Activated B cell treated with CpG ODN at 0.5 μM for 24 hours (primary cell): ENCODE measurements around the gene WNT1. TPM values are rescaled to one million over a fixed set of nuclear protein-coding genes. Genes with fewer than 3 reads are reported as not detected.
A peak's percentile ranks its signal among the peaks of the same experiment; 100 is the strongest.

Source experiments
- ATAC-seq: fragments of 200-7000 bp; cut with Tn5 transposase; one replicate; pipeline ENCODE4 v1.10.0; 2021; ENCODE audit warnings: low read depth, mild to moderate bottlenecking, moderate library complexity
- CTCF ChIA-PET: fragments of 350-600 bp; sonication (Branson Sonifier 250); formaldehyde crosslinking; loops from one replicate; lab custom pipeline; 2021; ENCODE audit warnings: antibody characterized with exemption; lab: Charles Lee
- POLR2A ChIA-PET: fragments of 350-600 bp; sonication (Branson Sonifier 250); formaldehyde crosslinking; loops from one replicate; lab custom pipeline; 2021; ENCODE audit warnings: antibody characterized with exemption; lab: Charles Lee
- DNase-seq: peaks from one replicate; pipeline ENCODE4 v3.0.0; 2022
- H3K27ac Mint-ChIP-seq: one replicate; pipeline ENCODE4 v1.8.0; 2020; ENCODE audit warnings: mixed read lengths
- H3K27me3 Mint-ChIP-seq: one replicate; pipeline ENCODE4 v1.8.0; 2021; ENCODE audit warnings: mixed read lengths
- H3K36me3 Mint-ChIP-seq: one replicate; pipeline ENCODE4 v1.8.0; 2021; ENCODE audit warnings: low read depth, mixed read lengths
- H3K4me1 Mint-ChIP-seq: one replicate; pipeline ENCODE4 v1.8.0; 2021; ENCODE audit warnings: mixed read lengths
- H3K4me3 Mint-ChIP-seq: one replicate; pipeline ENCODE4 v1.8.0; 2020; ENCODE audit warnings: mild to moderate bottlenecking, mixed read lengths
- H3K9me3 Mint-ChIP-seq: one replicate; pipeline ENCODE4 v1.8.0; 2020; ENCODE audit warnings: mixed read lengths
- intact Hi-C: fragments of 100-400 bp; cut with micrococcal nuclease; formaldehyde crosslinking; loops from one replicate; pipeline ENCODE4 v1.15.1; 2024
- total RNA-seq: library from RNA; stranded (reverse); gene quantifications from 2 replicates; pipeline ENCODE4 v1.2.3, GENCODE V29; 2022
- TF ChIP-seq, protein P1 (sequence below): fragments of 200-600 bp; IDR thresholded peaks from one replicate; pipeline ENCODE4 v1.8.0; 2022; ENCODE audit warnings: antibody characterized with exemption, mild to moderate bottlenecking

The WNT1 gene
- total RNA-seq, 1 donor from 2014 or later = not detected

DNA sequence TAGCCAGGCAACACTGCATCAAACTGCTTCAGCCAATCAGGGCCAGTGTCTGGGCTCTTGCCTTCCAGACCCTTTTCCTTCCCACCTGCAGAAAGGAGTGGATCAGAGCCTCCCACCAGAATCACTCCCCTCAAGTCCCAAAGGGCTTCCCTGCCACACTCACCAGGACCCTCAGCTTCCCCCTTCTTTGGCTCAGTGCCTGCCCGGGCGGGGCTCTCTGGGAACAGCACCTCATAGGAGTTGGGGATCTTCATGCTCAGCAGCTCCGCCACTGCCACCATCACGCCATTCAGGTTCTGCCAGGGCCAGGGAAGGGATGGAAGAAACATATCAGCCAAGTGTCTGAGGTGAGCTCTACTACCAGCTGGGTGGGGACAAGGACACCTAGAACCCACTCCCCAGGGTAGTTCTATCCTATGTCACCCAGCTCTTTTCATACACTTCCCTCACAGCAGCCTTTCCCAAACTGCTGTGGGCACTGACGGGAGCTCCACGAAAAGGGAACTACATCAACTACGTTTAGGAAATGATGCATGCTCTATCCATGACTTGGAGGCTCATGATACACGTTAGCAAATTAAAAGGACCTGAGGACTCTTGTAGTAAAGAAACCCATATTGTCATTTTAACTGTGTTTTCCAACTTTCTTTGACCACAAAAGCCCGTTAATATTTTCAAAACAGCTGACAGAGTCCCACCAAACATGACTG, 49.9 kb downstream of the WNT1 start:
- Mint-ChIP-seq H3K9me3 (no peaks in the 10 kb centered on the region), H3K4me1 (no peaks in the 10 kb centered on the region), H3K27me3 (no peaks in the 10 kb centered on the region), H3K36me3 (peaks cover 82% of the 10 kb centered on the region), H3K4me3 (no peak overlapping the region), H3K27ac (no peak overlapping the region)
- ChIA-PET CTCF (no interaction called here), POLR2A (interaction anchor here (0.6 kb wide), 1 partner anchor 8 kb away, joined by 6 read pairs; no protein-coding TSS in a partner anchor)
- TF ChIP-seq, protein P1, sequence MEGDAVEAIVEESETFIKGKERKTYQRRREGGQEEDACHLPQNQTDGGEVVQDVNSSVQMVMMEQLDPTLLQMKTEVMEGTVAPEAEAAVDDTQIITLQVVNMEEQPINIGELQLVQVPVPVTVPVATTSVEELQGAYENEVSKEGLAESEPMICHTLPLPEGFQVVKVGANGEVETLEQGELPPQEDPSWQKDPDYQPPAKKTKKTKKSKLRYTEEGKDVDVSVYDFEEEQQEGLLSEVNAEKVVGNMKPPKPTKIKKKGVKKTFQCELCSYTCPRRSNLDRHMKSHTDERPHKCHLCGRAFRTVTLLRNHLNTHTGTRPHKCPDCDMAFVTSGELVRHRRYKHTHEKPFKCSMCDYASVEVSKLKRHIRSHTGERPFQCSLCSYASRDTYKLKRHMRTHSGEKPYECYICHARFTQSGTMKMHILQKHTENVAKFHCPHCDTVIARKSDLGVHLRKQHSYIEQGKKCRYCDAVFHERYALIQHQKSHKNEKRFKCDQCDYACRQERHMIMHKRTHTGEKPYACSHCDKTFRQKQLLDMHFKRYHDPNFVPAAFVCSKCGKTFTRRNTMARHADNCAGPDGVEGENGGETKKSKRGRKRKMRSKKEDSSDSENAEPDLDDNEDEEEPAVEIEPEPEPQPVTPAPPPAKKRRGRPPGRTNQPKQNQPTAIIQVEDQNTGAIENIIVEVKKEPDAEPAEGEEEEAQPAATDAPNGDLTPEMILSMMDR = no peak
- no peak for ATAC-seq
- intact Hi-C loops = no loop called here
- no peak for DNase-seq

DNA sequence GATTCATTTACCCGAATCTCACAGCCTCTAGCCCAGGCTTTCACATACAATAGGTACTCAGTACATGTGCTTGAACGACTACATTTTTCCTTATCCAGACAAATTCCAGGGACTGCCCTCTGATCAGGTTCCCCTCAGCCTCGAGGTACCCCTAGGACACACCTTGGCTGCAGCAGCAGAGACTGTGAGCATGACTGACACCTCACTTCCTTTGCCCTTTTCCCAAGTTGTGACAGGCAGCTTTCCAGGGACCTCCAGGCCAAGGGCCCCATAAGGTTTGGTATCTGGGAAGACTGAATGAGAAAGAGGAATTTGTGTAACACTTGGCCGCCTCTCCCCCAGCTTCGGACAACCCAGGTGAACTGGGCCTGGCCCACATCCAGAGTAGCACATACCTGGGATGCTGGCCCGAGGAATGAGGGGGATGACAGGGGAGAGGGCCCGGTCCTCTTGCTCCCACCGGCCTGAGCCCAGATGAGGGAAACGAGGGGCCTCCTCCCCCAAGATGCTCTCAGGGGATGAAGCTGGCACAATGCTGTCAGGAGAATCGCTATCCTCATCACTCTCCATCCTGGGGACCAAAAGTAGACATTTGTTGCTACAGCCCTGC, 50.6 kb downstream of the WNT1 start:
- Mint-ChIP-seq H3K27ac (no peak overlapping the region), H3K27me3 (no peaks in the 10 kb centered on the region), H3K4me3 (no peak overlapping the region), H3K36me3 (peaks cover 81% of the 10 kb centered on the region), H3K4me1 (no peaks in the 10 kb centered on the region), H3K9me3 (no peaks in the 10 kb centered on the region)
- intact Hi-C loops = no loop called here
- TF ChIP-seq, protein P1 = no peak
- ChIA-PET CTCF (interaction anchor here (0.6 to 1.4 kb wide), 2 partner anchors 14 to 23 kb away, joined by 3 to 4 read pairs; no protein-coding TSS in a partner anchor), POLR2A (no interaction called here)
- ATAC-seq = no peak
- DNase-seq = no peak

DNA sequence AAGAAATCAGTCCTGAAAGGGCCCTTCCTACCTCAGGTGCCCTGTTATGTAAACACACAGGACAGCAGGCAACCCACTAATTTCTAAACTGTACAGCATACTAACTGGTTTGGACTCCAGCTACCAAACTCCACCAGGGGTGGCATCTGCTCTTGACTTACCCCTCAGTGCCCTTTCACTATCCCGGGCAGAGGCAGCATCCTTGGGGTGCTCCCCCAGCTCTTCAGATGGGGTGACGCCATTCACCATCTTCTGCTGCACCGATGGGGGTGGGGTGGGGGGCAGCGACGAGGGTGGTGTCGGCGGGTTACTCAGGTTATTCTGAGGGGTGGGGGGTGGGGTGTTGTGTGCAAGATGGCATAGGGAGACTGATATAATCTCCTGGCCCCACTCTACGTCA, 52.0 kb downstream of the WNT1 start:
- H3K4me1 Mint-ChIP-seq = no peaks in the 10 kb centered on the region
- H3K4me3 Mint-ChIP-seq = no peak overlapping the region
- ATAC-seq (no peak), DNase-seq (no peak)
- H3K9me3 Mint-ChIP-seq = no peaks in the 10 kb centered on the region
- intact Hi-C loops = no loop called here
- H3K27me3 Mint-ChIP-seq = no peaks in the 10 kb centered on the region
- peak overlapping the region; percentile 21 for H3K27ac Mint-ChIP-seq
- TF ChIP-seq, protein P1 = no peak
- peaks cover 85% of the 10 kb centered on the region for H3K36me3 Mint-ChIP-seq
- ChIA-PET POLR2A (interaction anchor here (1.0 kb wide), 1 partner anchor 101 kb away, joined by 3 read pairs; the partner anchor contains the start of gene TUBA1B), CTCF (interaction anchor here (1.0 to 1.4 kb wide), 2 partner anchors 13 to 34 kb away, joined by 3 to 4 read pairs; no protein-coding TSS in a partner anchor)

DNA sequence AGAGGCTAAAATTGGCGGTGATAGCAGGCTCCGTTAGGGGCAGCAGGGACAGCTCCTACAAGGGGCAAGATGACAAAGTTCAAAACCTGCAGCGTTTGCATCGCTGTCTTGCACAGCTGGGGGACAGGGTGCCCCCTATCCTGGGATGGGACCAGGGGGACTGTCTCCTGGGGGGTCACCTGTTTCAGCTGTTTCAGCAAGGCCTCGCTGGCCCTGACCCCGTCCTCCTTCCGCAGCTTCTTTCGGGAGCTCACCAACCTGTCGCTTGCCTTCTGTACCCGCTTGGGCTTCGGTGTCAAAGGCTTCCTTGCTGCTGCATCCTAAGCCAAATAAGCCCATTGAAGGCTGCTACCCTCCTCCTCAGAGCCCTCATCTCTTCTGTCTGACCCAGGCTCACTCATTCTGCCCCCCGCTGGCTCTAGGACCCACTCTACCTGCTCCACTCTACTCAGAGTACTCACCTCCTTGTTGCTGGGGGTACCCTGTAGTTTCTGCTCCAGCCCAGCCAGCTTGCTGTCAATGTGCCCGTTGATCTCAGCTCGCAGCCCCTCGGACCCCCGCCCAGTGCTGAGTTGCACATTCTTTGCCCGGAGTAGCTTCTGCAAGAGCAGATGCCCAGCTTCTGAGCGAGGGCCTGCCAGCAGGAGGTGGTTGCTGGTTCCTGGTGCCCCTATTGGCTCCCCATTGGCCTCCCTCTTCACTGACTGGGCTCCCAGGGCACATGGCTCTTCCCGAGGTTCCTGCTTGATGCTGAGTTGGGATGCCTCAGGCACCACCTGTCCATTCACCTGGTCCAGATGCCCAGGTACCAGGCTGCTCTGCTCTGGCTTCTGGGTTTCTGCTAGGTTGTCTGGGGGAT, 52.8 kb downstream of the WNT1 start:
- H3K36me3 Mint-ChIP-seq = peaks cover 84% of the 10 kb centered on the region
- H3K27ac Mint-ChIP-seq = no peak overlapping the region
- H3K4me3 Mint-ChIP-seq = no peak overlapping the region
- no peak for ATAC-seq
- ChIA-PET CTCF (interaction anchor here (0.6 kb wide), 1 partner anchor 290 kb away, joined by 3 read pairs; no protein-coding TSS in a partner anchor), POLR2A (interaction anchor here (1.0 kb wide), 1 partner anchor 100 kb away, joined by 3 read pairs; the partner anchor contains the start of gene TUBA1B)
- TF ChIP-seq, protein P1 = no peak
- no peaks in the 10 kb centered on the region for H3K4me1 Mint-ChIP-seq
- no peak for DNase-seq
- no peaks in the 10 kb centered on the region for H3K9me3 Mint-ChIP-seq
- no peaks in the 10 kb centered on the region for H3K27me3 Mint-ChIP-seq
- intact Hi-C loops = no loop called here
